ENCODE data around the gene LAMA2.

The LAMA2 gene

DNA sequence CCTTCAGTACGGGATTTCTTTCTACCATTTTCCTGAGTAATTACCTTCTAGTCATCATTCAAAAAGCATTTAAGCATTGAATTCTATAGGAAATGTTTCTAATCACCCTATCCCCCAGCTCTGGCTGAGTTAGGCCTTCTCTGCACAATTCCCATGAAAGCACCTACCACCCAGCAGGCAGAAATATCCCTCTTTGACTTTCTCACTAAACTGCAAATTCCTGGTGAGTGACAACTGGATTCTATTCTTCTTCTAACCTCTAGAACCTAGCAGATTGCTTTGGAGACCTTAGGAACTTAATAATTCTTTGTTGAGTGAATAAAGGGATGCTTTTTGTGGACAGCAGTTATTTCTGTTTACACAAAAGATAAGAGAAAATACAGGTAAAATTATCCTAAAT, 328.7 kb downstream of the LAMA2 start:
- no peak for TF ChIP-seq CTCF (IDR thresholded peaks at IDR 0.05; ENCODE audit: borderline replicate concordance, control extremely low read depth, extremely low read depth, insufficient read depth, missing control alignments)
- in situ Hi-C loops (cut with MboI; ENCODE audit: low sequenced_read_pairs, unreplicated experiment): no loop called here
- DNase-seq (ENCODE audit: low spot score): no peak

DNA sequence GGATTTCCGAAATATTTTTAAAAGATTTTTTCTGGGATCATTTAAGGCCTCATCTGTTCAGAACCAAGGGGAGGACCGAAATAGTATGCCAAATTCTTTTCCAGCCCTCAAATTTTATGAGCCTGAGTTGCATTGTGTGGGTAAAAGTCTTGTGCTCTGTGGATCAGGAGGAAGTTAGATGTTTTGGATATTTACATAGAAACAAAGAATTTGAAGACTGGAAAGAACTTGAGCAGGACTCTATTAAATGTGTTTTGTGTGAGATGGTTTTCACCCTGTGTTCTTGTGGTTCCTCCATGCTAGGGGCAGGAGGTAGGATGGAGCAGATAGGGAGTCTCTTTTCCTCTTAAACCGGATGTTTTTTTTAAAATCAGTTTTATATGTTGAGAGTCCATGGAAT, 329.1 kb downstream of the LAMA2 start:
- no peak for TF ChIP-seq CTCF (IDR thresholded peaks at IDR 0.05; ENCODE audit: borderline replicate concordance, control extremely low read depth, extremely low read depth, insufficient read depth, missing control alignments)
- DNase-seq (ENCODE audit: low spot score): no peak
- in situ Hi-C loops (cut with MboI; ENCODE audit: low sequenced_read_pairs, unreplicated experiment): no loop called here

DNA sequence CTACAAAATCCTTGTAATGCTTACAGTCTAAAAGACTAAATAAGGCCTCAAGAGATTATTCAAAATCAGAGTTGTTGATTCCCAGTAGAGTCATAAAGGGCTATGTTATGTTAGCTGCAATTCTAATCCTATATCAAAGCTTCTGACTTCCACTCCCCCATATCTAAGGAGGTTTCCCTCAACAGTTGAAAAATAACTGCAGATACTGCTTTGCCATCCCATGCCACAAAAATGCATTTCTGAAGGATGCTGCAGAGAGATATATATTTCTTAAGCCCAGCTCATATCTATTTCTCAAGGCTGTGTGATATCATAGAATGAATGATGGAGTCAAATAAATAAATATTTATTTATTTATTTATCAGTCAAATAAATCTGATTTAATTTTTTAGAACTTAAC, 332.3 kb downstream of the LAMA2 start:
- TF ChIP-seq CTCF (IDR thresholded peaks at IDR 0.05; ENCODE audit: borderline replicate concordance, control extremely low read depth, extremely low read depth, insufficient read depth, missing control alignments): no peak
- in situ Hi-C loops (cut with MboI; ENCODE audit: low sequenced_read_pairs, unreplicated experiment): no loop called here
- DNase-seq (ENCODE audit: low spot score): no peak

GRCh38 chr6:129215916-129216520, 333.1 kb downstream of the LAMA2 start:
- TF ChIP-seq CTCF (IDR thresholded peaks at IDR 0.05; ENCODE audit: borderline replicate concordance, control extremely low read depth, extremely low read depth, insufficient read depth, missing control alignments): no peak
- in situ Hi-C loops (cut with MboI; ENCODE audit: low sequenced_read_pairs, unreplicated experiment): no loop called here
- no peak for DNase-seq (ENCODE audit: low spot score)

DNA sequence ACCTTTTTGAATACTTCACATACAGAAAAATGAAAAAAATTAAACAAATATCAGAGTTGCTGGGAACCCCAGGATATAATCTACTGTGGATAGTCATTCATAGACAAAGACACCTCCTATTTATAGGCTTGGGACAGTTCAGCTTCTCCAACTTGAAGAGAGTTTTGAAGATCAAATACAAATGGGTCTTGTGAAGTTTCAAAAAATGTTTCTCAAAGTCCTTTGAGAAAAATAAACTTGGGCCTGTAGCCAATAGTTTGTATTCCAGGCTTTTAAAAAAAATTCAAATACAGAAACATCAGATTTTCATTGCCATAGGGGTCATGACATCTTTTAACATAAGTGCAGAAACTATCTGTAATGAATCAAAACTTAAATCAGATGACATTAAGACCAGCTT, 334.8 kb downstream of the LAMA2 start:
- no peak for DNase-seq (ENCODE audit: low spot score)
- in situ Hi-C loops (cut with MboI; ENCODE audit: low sequenced_read_pairs, unreplicated experiment): no loop called here
- no peak for TF ChIP-seq CTCF (IDR thresholded peaks at IDR 0.05; ENCODE audit: borderline replicate concordance, control extremely low read depth, extremely low read depth, insufficient read depth, missing control alignments)

GRCh38 chr6:129233458-129234134, 350.7 kb downstream of the LAMA2 start:
- in situ Hi-C loops (cut with MboI; ENCODE audit: low sequenced_read_pairs, unreplicated experiment): no loop called here
- no peak for TF ChIP-seq CTCF (IDR thresholded peaks at IDR 0.05; ENCODE audit: borderline replicate concordance, control extremely low read depth, extremely low read depth, insufficient read depth, missing control alignments)
- no peak for DNase-seq (ENCODE audit: low spot score)

All from GM13976 (cell line).